Stimulated activated CD8-positive, alpha-beta memory T cell treated with anti-CD3 and anti-CD28 coated beads, Interleukin-4, amount 100 ng/mL, for 1 hour (primary cell): ENCODE results near the gene HECTD1.
"Not testable (repeated sequence)": the region's sequence is repeated elsewhere in the genome, so short reads cannot be mapped to it uniquely, and the experiment has no call there.

Source experiments
- DNase-seq, 2 donors: peaks; one replicate each; pipeline ENCODE4 v3.0.0-alpha.2; 2020; ENCODE audit warnings: low read depth in 2 of 2, low spot score in 1 of 2

HECTD1 gene

GRCh38 chr14:31228533-31228932 is 20.9 kb upstream of the HECTD1 start:
- DNase-seq, result no peak

GRCh38 chr14:31224808-31225207 is 17.2 kb upstream of the HECTD1 start:
- DNase-seq, result no peak

- DNase-seq, result no peak
Measured at GRCh38 chr14:31223331-31223730, 15.7 kb upstream of the HECTD1 start.

GRCh38 chr14:31222834-31223233 is 15.2 kb upstream of the HECTD1 start:
- no peak for DNase-seq

- DNase-seq, result no peak
Measured at GRCh38 chr14:31221266-31221665, 13.7 kb upstream of the HECTD1 start.

- DNase-seq, result no peak
Measured at GRCh38 chr14:31219169-31219568, 11.6 kb upstream of the HECTD1 start.

GRCh38 chr14:31216359-31216758 is 8.8 kb upstream of the HECTD1 start:
- no peak for DNase-seq

GRCh38 chr14:31212893-31213292 is 5.3 kb upstream of the HECTD1 start:
- no peak for DNase-seq

- DNase-seq, result no peak
Measured at GRCh38 chr14:31209605-31210004, 2.0 kb upstream of the HECTD1 start.

- peak in 1 of 2 donors; percentile 2 for DNase-seq
Measured at GRCh38 chr14:31208546-31209424, 1.2 kb upstream of the HECTD1 start.

- DNase-seq, result no peak
Measured at GRCh38 chr14:31207287-31207754, 272 bp downstream of the HECTD1 start.

- DNase-seq, result peak in 1 of 2 donors; percentile 17
Measured at GRCh38 chr14:31206536-31207286, 882 bp downstream of the HECTD1 start.

GRCh38 chr14:31205681-31206535 is 1.7 kb downstream of the HECTD1 start:
- no peak for DNase-seq

GRCh38 chr14:31204593-31205534 is 2.7 kb downstream of the HECTD1 start:
- no peak for DNase-seq

GRCh38 chr14:31203899-31204592 is 3.5 kb downstream of the HECTD1 start:
- DNase-seq, result not testable (repeated sequence)

- DNase-seq, result no peak
Measured at GRCh38 chr14:31203414-31203742, 4.2 kb downstream of the HECTD1 start.

- DNase-seq, result no peak
Measured at GRCh38 chr14:31201111-31201510, 6.5 kb downstream of the HECTD1 start.

- DNase-seq, result no peak
Measured at GRCh38 chr14:31200702-31200990, 6.9 kb downstream of the HECTD1 start.

GRCh38 chr14:31197671-31198070 is 9.9 kb downstream of the HECTD1 start:
- DNase-seq, result no peak
